A204.1 (cell line): ENCODE data around the gene KCNA2.

Source experiments
- FAIRE-seq: peaks from 2 replicates; lab custom pipeline; 2012; peaks lifted over from hg19 to GRCh38; lab: Jason Lieb, UNC

Gene KCNA2

DNA sequence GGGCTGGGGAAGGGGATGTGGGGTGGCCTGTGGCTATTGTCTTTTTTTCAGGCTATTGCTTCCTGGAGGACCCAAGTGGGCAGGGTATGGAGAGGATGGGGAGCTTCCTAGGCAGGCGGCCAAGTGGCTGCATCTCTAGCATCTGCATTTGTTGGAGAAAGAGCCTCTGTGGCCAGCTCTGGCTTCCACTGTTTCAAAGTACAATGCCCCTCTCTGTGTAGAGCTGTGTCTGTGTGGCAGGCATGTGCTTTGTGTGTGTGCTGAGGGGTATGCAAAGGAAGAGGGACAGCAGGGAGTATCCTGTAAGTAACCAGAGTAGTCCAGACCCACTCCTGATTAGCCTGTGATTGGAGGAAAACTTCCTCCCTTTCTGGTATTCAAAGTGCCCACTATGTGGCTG, 40.6 kb downstream of the KCNA2 start:
- no peak for FAIRE-seq

DNA sequence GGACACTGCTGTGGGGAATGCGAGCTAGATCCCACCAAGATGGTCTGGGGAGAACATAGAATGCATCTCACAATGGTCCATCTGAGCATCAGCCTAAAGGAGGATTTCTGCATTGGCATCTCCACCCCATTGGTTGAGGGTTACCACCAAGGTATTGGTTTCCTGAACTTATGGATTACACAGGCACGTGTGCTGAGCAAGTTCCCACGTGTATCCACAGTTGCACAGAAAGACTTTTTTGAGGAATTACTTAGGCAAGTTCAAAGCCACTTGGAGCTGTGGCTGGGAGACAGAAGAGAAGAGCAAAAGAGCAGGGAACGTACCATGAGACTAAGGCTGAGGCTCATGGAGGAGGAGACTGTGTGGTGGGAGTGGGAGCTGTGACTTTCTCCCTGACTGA, 43.1 kb downstream of the KCNA2 start:
- no peak for FAIRE-seq

DNA sequence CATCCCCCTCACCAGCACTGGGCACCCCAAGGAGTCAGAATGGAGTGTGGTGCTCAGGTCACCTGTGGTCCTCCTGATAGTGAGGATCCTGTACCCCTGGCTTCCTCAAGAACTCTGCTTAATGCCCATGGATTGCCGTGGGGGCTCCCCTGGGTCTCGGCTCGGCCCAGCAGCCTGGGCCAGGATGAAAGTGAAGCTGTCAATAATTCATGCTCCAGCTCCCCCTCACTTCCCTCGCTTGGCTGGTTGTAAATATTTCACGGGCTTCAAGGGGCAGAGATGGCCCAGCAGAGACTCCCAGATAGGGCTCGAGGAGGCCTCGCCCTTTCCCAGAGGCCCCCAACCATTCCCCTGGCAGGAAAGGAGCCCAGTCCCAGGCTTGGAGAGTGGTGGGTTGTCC, 44.6 kb downstream of the KCNA2 start:
- FAIRE-seq, result no peak

DNA sequence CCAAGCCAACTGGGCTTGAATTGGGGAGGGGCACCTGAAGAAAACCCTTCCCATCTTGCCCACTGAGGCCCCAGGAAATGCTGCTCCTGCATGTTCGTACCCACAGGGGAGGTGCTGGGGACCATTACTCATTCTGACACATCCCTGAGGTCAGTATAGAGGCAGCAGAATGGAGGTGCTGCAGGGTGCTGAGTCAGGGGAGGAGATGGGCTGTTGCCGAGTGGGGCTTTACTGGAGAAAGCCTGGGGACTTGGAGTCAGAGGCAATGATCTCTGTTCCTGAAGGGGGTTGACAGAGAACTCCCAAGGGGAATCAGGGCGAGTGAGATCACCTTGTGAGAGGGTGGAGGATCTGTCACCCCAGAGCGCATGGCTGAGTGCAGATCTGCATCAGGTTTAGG, 47.0 kb downstream of the KCNA2 start:
- no peak for FAIRE-seq

DNA sequence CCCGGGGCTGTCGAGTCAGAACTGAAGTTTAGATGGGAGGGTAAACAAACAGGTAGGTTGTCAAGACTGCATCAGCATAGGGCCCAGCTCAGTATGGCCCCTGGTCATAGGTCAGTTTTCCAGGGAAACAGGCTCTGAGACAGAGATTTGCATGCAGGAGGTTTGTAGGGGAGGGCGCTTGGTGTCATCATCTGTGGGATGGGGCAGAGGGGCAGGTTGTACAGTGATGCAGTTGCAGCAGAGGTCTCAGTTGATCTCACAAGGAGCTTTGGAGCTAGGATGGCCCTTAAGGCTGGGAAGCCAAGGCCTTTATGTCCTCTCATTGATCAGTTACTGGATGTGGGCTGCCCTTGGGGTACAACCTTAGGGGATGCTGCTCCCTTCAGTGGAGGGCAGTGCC, 48.7 kb downstream of the KCNA2 start:
- FAIRE-seq, result no peak

DNA sequence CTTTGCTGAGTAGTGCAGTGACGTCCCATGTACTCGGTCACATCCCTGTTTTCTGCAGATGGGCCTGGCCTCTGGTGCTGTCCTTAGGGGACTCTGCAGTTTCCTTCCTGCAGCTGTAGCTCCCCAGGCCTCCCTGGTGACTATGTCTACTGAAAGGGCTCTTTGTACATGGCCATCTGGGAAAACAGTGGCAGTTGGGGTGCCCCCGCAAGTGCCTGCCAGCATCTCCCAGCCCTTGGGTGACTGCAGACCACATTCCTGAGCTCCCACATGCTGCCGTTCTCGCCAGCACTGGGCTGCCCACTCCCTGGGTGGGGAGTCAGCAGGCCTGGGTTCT, 49.7 kb downstream of the KCNA2 start:
- no peak for FAIRE-seq

DNA sequence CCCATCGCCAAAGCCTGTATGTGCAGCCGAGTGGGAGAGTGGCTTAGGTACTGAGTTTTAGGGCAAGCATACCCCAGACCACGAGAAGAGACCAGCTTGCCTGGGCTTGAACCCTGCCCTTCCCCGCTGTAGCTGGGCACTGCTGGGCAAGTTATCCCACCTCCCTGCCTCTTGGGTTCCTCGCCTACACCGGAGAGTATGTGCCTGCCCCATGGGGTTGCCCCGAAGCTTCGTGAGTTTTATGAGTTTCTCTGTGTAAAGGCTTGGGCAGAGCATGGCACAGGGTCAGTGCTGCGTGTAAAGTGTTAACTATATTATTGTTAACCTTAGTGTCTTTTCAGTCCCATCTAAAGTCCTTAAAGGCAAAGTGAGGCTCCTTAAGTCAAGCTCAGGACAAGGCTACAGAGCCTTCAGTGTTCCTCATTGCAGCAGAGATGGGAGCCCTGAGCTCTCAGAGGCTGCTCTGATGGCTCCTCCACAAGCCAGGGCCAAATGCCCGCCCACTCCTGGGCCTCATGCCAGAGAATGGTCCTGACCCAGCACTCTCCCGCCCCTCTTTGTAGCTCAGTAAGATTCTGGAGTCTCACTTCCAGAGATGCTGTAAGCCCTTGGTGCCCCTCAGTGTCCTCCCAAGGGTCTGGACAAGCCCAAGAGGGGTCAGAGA, 50.2 kb downstream of the KCNA2 start:
- FAIRE-seq, result no peak

DNA sequence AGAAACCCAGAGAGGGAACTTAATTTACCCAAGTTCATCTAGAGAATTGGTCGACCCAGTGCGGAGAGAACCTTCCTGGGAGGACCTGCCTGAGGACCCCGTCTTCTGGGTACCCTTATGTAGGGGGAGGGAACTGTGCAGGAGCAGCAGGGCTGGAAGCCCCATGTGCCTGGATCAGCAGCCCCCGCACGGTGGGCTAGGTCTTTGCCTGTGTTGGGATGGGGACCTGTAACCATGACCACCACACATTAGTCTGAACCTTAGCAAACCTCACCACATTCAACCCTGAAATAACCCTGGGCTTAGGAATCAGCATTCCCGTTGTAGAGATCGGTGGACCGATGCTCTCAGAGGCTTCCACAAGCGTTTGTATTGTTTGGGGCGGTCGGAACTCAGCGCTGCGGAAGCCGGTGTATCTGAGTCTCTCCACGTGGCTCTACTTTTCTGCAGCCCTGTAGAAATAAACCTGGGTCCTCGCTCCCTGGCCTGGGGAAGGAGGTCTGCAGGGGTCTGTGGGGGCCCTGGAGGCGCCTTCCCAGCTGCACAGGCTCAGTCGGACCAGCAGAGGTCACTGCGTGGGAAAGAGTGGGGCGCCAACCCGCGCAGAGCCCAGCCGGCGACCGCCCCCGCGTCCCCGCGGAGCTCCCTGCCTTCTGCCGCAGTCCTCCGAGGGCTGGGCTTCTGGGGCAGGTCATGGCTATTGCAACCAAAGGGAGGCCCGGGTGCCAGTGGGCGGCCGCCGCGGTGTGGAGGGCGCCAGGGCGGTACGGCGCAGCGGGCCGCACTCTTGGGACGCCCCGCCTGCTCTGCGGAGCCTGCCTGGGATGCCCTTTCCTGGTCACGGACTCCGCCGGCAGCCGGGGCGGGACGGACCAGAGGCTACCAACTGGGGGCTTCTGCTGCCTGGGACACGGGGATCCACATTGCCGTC, 51.0 kb downstream of the KCNA2 start:
- FAIRE-seq, result no peak

DNA sequence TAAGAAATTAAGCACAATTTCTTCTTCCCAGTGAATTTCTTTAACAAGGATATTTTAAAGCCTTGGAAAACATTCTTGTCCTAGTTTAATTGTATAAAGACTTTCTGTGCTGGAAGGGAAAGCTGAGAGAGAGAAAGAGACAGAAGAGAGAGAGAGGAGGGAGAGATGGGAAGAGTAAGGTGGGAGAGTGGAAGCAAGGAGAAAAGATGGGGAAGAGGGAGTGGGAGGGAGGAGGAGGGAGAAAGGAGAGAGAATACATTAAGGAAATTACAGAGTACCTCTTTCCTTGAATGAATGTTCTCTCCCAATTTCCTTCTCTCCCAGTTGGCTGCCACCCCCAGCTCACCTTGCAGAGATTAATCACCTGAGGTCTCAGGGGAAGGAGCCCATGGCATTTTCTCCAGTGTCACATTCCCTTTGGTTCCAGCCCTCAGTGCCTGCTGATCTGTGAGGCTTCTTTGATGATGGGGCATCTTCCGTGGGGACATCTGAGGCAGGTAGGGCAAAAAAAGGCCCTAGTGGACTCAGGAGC, 54.8 kb downstream of the KCNA2 start:
- FAIRE-seq, result no peak

DNA sequence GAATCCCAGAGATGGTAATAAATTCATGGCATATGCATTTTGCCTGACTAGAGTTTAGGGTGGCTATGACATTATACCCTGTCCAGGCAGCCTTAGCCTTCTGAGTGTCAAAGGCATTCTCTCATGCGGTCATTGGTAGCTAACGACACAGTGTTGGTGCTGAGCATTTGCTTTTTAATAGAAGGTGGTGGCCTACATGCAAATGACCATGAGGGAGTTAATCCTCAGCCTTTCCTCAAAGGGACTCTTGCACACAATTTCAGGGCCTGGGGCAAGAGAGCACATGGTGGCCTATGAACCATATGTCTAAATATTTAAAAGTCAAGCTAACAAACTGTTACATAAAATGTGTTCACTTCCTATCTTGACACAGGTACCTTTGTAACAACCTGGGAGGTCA, 56.3 kb downstream of the KCNA2 start:
- no peak for FAIRE-seq

DNA sequence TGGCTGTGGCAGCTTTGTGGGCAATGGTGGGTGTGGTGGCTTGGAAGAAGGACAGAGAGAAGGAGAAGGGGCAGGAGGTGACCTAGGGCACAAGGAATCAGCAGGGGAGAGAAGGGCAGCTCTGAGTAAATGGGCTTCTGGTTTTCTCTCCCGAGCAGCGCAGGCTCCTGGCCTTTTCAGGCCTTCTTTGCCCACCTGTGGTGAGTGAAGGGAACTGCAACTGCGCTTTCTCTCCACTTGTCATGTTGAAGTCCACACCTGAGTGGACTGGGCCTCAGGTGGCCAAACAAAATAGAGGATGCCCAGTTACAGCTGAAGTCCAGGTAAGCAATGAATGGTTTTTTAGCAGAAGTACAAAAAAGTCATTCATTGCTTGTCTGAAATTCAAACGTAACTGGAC, 57.8 kb downstream of the KCNA2 start:
- FAIRE-seq, result no peak

DNA sequence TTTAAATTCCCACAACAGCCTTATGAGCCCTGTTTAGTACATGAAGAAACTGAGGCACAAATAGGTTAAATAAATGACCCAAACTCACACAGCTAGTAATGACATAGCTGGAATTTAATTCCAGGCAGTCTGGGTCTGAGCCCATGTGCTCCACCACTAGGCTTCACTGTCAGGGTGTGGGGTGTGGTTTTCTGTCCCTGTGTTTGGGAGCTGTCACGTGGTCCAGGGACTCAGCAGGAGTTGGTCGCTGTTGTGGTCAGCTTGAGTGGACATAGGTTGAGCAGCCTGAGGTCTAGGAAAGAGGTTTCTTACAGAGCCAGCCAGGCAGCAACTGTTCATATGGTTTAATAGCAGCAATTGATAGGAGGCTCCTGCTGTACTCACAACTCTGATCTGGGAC, 59.1 kb downstream of the KCNA2 start:
- no peak for FAIRE-seq

DNA sequence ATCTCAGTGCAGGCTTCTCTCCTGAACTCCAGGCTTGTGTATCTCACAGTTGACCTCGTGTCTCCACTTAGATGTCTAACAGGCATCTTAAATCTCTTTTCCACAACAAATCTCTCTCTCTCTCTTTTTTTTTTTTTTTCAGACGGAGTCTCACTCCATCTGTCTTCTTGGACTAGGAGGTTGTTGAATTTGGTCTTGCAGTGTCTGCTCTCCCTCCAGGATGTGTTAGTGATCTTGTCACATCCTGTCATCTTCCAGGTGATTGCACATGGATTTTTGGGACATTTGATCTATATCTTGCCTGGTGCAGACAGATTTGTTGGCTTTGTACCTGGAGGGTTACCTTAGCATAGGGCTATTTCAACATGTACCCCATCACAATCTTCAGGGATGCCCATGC, 60.7 kb downstream of the KCNA2 start:
- no peak for FAIRE-seq

DNA sequence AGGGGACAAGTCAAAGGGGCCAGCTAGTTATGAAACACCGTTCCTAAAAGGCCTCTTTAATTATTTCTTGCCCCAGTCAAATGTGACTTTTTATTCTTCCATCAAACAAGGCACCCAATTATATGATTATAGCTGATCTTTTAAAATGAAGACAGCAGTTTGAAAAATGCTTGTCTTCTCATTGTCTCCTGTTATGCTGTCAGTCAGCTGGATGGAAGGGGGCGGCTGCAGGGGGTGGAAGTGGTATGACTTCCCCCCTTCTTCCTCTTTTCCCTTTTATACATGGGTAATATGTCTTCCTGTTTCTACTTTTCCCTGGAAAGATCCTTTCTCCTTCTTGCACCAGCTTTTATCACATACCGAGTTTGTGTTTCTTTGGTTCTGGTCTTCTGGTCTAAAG, 61.4 kb downstream of the KCNA2 start:
- FAIRE-seq, result no peak
